MG63 (cell line): ENCODE measurements around the gene WHRN. TPM values are rescaled to one million over a fixed set of nuclear protein-coding genes. Genes with fewer than 3 reads are reported as not detected.

Experiments
- DNase-seq: peaks from one replicate; pipeline ENCODE4 v3.0.0-alpha.2; 2020
- H3K27me3 ChIP-seq: fragments of 250-450 bp; sonication (Bioruptor Pico); 2 replicates; pipeline ENCODE4 v1.5.1; 2020; ENCODE audit warnings: mild to moderate bottlenecking, moderate library complexity
- H3K36me3 ChIP-seq: fragments of 250-450 bp; sonication (Bioruptor Pico); 2 replicates; pipeline ENCODE4 v1.5.1; 2020; ENCODE audit warnings: mild to moderate bottlenecking, moderate library complexity
- H3K4me3 ChIP-seq: fragments of 250-450 bp; sonication (Bioruptor Pico); 2 replicates; pipeline ENCODE4 v1.5.1; 2020; ENCODE audit warnings: mild to moderate bottlenecking, moderate library complexity
- H3K9me3 ChIP-seq: fragments of 250-450 bp; sonication (Bioruptor Pico); 2 replicates; pipeline ENCODE4 v1.5.1; 2020; ENCODE audit warnings: mild to moderate bottlenecking, moderate library complexity
- total RNA-seq: library from RNA; depleted of rRNA; stranded (reverse); fragments of >200 nt; shearing (Covaris generic); gene quantifications from 2 replicates; pipeline ENCODE4 v1.2.3, GENCODE V29; 2014; ENCODE audit warnings: low replicate concordance

The WHRN gene
- total RNA-seq, 1 experiment from 2014 or later: 2.1 TPM

DNA sequence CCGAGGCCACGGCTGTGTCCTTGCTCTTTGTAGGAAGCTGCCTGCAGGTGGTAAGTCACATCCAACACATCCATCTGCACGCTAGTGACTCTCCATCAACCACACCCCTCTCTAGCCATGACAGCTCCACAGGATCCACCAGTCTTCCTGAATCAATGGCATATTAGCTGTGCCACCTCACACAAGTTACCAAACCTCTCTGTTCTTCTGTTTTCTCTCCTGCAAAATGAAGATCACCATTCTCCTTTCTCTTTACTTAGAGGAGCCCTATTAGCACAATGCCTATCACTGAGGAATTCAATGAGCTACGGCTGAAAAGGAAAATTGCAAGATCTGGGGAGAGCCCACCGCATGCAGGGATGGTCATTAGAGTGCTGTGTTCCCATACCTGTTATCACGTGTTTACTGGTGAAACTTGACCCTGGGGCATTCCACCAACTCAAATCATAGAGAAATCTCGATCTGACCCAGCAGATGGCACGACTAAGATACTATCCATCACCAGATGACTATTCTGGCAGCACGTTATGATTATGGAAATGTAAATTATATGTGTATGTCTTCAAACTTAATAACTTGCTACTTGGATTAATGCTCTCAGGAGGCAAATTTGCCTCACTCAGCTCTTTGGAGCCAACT is 20.9 kb downstream of the WHRN start:
- Histone ChIP-seq H3K4me3 (no peak overlapping the region), H3K9me3 (no peaks in the 10 kb centered on the region), H3K36me3 (no peaks in the 10 kb centered on the region), H3K27me3 (no peaks in the 10 kb centered on the region)
- DNase-seq: no peak

DNA sequence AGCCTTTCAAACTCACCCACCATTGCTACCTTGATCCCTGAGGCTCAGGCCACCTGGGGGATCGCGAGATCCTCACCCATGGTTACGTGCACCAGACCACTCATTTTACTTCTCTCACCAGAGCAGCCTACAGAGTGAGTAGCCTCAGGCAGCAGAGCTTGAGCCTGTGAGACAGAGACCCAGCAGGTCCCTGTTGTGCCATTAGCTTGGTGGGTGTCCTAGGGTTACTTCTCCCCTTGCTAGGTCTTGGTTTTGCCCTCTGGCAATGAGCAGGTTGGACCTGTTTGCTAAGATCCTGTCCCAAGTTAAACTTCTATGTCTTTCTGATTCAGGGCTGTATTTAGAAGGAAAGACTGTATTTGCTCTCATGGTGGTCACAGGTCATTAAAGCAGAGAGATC is 21.8 kb downstream of the WHRN start:
- no peaks in the 10 kb centered on the region for H3K9me3 ChIP-seq
- no peaks in the 10 kb centered on the region for H3K36me3 ChIP-seq
- no peak for DNase-seq
- no peak overlapping the region for H3K4me3 ChIP-seq
- no peaks in the 10 kb centered on the region for H3K27me3 ChIP-seq

DNA sequence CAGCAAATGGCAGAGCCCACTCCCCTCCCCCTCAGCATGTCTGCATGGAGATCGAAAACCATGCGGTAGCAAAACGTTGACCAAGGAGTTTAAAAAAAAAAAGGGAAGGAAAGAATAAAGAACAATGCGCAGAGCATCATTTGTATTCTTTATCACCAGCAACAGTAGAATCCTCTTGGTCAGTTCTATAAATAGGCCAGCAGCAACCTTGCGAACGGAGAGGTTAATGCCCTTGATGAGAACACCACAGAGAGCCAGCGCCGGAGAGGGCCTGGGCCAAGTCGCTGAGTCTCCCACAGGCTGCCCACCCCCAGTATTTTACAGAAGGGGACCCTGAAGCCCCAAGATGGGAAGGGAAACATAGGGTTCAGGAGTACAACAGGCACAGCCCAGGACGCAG is 22.7 kb downstream of the WHRN start:
- Histone ChIP-seq H3K4me3 (no peak overlapping the region), H3K9me3 (no peaks in the 10 kb centered on the region), H3K36me3 (no peaks in the 10 kb centered on the region), H3K27me3 (no peaks in the 10 kb centered on the region)
- no peak for DNase-seq

GRCh38 chr9:114481789-114482188 is 23.5 kb downstream of the WHRN start:
- no peak overlapping the region for H3K4me3 ChIP-seq
- no peak for DNase-seq
- no peaks in the 10 kb centered on the region for H3K36me3 ChIP-seq
- H3K27me3 ChIP-seq: no peaks in the 10 kb centered on the region
- no peaks in the 10 kb centered on the region for H3K9me3 ChIP-seq

- Histone ChIP-seq H3K27me3 (no peaks in the 10 kb centered on the region), H3K36me3 (no peaks in the 10 kb centered on the region), H3K4me3 (no peak overlapping the region), H3K9me3 (no peaks in the 10 kb centered on the region)
- DNase-seq: no peak
These were observed 24.4 kb downstream of the WHRN start for GRCh38 chr9:114480746-114481435.

DNA sequence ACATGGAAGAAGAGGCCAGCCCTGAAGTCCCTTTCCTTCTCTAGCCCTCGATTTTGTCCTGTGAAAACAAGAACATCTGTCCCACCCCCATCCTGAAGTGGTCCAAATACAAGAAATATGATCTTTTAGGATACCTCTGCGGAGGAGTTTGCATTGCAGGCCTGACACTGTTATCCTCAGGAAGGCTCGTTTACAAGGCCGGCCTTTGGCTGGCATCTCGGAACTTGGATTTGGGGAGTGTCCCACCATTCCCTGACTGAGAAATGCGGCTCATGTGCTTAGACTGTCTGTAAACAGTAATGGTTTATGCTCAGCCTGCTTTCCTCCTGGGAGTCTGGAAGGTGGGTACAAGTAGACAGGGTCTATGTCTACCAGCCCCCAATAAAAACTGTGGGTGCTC is 26.4 kb downstream of the WHRN start:
- no peaks in the 10 kb centered on the region for H3K9me3 ChIP-seq
- H3K36me3 ChIP-seq: no peaks in the 10 kb centered on the region
- no peaks in the 10 kb centered on the region for H3K27me3 ChIP-seq
- no peak overlapping the region for H3K4me3 ChIP-seq
- DNase-seq: no peak

DNA sequence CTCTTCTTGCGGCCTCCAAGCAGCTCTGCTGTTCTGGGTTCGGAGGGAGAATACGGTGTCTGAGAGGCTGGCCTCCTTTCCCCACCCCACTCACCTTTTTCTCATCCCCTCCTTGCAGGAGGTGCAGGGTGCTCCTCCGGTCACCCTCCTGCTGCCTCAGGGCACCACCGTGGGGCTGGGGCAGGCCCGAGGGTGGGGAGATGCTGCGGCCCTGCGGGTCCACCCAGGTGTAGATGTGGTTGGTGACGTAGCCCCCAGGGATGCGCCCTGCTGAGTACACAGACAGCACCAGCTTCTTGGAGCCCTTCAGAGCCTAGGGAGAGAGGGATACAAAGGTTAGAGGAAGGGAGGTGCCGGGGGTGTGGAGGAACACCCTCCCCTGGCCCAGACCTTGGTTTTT is 26.8 kb downstream of the WHRN start:
- no peak for DNase-seq
- no peak overlapping the region for H3K4me3 ChIP-seq
- no peaks in the 10 kb centered on the region for H3K36me3 ChIP-seq
- no peaks in the 10 kb centered on the region for H3K27me3 ChIP-seq
- no peaks in the 10 kb centered on the region for H3K9me3 ChIP-seq

- Histone ChIP-seq H3K36me3 (no peaks in the 10 kb centered on the region), H3K27me3 (no peaks in the 10 kb centered on the region), H3K4me3 (no peak overlapping the region), H3K9me3 (no peaks in the 10 kb centered on the region)
- no peak for DNase-seq
These were observed 27.6 kb downstream of the WHRN start for GRCh38 chr9:114477642-114478041.

GRCh38 chr9:114476891-114477469 is 28.3 kb downstream of the WHRN start:
- no peaks in the 10 kb centered on the region for H3K9me3 ChIP-seq
- H3K27me3 ChIP-seq: no peaks in the 10 kb centered on the region
- DNase-seq: no peak
- no peaks in the 10 kb centered on the region for H3K36me3 ChIP-seq
- no peak overlapping the region for H3K4me3 ChIP-seq

DNA sequence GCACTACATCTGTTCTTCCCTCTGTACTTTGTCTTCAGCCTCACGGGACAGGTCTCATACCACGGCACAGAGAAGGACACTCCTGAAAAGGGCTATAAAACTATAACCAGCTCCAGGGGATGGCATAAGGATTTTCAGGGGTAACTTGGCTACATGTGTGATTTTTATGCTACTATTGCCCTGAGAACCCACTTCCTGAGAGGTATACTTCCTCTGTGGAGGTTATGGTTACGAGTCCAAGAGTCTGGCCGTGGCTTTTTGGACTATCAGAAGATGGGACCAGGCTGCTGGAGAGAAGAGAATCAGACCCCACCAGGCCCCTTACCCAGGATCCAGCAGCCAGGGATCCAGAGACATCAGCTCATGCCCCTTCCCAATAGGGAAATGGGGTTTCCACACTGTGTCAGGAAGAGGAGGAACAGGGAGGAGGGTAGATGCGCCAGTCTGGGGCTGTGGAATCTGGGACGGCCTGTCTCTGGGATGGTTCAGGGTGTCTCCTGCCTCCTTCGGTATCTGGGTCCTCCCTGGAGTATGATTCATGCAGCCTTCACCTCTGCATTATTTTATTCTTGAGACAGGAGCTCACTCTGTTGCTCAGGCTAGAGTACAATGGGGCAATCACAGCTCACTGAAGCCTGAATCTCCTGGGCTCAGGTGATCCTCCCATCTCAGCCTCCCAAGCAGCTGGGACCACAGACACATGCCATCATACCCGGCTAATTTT is 29.7 kb downstream of the WHRN start:
- Histone ChIP-seq H3K27me3 (no peaks in the 10 kb centered on the region), H3K4me3 (no peak overlapping the region), H3K9me3 (no peaks in the 10 kb centered on the region), H3K36me3 (no peaks in the 10 kb centered on the region)
- no peak for DNase-seq

DNA sequence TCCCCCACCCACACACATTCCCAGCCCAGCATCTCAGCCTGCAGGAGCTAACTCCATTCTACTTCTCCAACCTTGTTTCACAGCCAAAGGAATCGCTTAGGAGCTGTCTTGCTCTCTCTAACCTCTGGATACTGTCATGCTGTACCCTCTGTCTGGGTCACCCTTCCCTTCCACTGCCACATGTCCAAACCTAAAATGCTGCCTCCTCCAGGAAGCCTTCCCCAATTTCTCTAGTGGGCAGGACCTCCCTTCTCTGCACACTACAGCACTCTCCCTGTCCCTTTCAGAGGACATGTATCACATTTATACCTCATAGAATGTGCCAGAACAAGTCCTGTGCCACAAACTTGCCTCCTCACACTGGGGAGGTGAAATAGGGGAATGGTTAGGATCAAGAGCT is 30.8 kb downstream of the WHRN start:
- Histone ChIP-seq H3K9me3 (no peaks in the 10 kb centered on the region), H3K27me3 (no peaks in the 10 kb centered on the region), H3K36me3 (no peaks in the 10 kb centered on the region), H3K4me3 (no peak overlapping the region)
- no peak for DNase-seq

DNA sequence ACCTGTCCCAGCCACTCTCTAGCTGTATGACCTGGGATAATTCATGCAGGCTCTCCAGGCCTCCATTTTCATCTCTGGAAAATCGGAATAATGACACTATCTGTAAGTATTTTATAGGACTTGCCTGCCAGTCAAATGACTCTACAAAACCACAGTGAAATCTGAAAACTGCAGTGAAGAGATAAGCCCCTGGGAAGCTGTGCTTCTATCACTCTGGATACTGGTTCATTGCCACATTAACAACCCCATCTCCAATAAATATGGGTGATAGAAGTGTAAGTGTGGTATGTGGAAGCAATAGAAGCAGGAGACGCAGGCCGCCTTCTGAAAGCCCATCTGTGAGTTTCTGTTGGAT is 31.8 kb downstream of the WHRN start:
- no peak for DNase-seq
- no peak overlapping the region for H3K4me3 ChIP-seq
- no peaks in the 10 kb centered on the region for H3K9me3 ChIP-seq
- no peaks in the 10 kb centered on the region for H3K36me3 ChIP-seq
- no peaks in the 10 kb centered on the region for H3K27me3 ChIP-seq

- DNase-seq: no peak
- no peak overlapping the region for H3K4me3 ChIP-seq
- H3K36me3 ChIP-seq: no peaks in the 10 kb centered on the region
- no peaks in the 10 kb centered on the region for H3K27me3 ChIP-seq
- H3K9me3 ChIP-seq: no peaks in the 10 kb centered on the region
These were observed 32.4 kb downstream of the WHRN start for GRCh38 chr9:114472765-114473446.

- H3K27me3 ChIP-seq: no peaks in the 10 kb centered on the region
- H3K9me3 ChIP-seq: no peaks in the 10 kb centered on the region
- DNase-seq: no peak
- H3K4me3 ChIP-seq: no peak overlapping the region
- H3K36me3 ChIP-seq: no peaks in the 10 kb centered on the region
These were observed 34.1 kb downstream of the WHRN start for GRCh38 chr9:114471157-114471556.

DNA sequence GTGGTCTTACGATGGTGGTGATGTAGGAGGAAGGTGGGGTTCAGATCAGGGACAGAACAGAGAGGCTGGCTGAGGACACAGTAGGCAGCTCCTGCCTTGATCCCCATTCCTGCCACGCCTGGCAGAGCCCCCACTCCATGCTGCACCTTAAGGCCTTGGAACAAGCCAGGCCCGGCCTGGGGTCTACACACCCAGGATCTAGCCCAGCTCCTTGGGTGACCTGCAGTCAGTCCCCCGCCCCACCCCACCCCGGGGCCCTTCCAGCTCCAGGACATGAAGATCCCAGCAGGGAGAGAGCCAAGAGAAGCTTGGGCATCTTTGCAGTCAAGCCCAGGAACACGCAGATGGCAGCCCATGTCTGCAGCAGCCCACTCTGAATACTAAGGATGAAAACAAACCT is 34.7 kb downstream of the WHRN start:
- Histone ChIP-seq H3K4me3 (no peak overlapping the region), H3K9me3 (no peaks in the 10 kb centered on the region), H3K27me3 (no peaks in the 10 kb centered on the region), H3K36me3 (no peaks in the 10 kb centered on the region)
- no peak for DNase-seq

DNA sequence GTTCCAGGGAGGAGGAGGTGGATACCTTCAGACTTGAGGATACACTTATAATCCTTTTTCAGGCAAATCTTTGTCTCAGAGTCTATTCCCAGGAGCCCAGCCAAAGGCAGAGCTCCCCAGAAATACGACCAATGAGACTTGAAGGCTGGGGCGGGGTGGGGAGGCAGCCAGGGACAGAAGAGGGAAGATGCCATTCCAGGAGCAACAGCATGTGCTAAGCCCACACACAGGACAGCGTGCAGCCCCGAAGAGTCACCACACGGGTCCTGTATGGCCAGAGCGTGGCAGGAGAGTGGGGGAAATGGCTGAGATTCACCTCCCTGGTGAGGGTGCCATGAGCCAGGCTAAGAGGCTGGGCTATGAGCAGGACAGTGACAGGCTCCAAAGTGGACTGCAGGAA is 35.2 kb downstream of the WHRN start:
- no peaks in the 10 kb centered on the region for H3K36me3 ChIP-seq
- H3K27me3 ChIP-seq: no peaks in the 10 kb centered on the region
- H3K9me3 ChIP-seq: no peaks in the 10 kb centered on the region
- H3K4me3 ChIP-seq: no peak overlapping the region
- DNase-seq: no peak
